BLaER1 treated with 17β-estradiol and CSF1 and Interleukin-3, amounts not matched to agents 10 nM and 100 nM (cell line): ENCODE results near the gene SMO.

Experiments
- H3K27ac ChIP-seq, 11 experiments: shearing (Covaris generic); formaldehyde crosslinking; 2 replicates each; pipeline ENCODE4 v1.8.1; 2022
- H3K27me3 ChIP-seq, 11 experiments: shearing (Covaris generic); formaldehyde crosslinking; 2 replicates each; pipeline ENCODE4 v1.8.1; 2022
- H3K36me3 ChIP-seq, 11 experiments: shearing (Covaris generic); formaldehyde crosslinking; 2 replicates each; pipeline ENCODE4 v1.8.1; 2022
- H3K4me1 ChIP-seq, 10 experiments: shearing (Covaris generic); formaldehyde crosslinking; 2 replicates each; pipeline ENCODE4 v1.8.1; 2022
- H3K4me2 ChIP-seq, 11 experiments: shearing (Covaris generic); formaldehyde crosslinking; 2 replicates each; pipeline ENCODE4 v1.8.1; 2022
- H3K4me3 ChIP-seq, 10 experiments: shearing (Covaris generic); formaldehyde crosslinking; 2 replicates each; pipeline ENCODE4 v1.8.1; 2022
- H3K9ac ChIP-seq, 11 experiments: shearing (Covaris generic); formaldehyde crosslinking; 2 replicates each; pipeline ENCODE4 v1.8.1; 2022
- H3K9me3 ChIP-seq, 11 experiments: shearing (Covaris generic); formaldehyde crosslinking; replicated peaks in 1 of 11; 2 replicates each; pipeline ENCODE4 v1.8.1; 2022
- H4K20me1 ChIP-seq, 11 experiments: shearing (Covaris generic); formaldehyde crosslinking; 2 replicates each; pipeline ENCODE4 v1.8.1; 2022
- Cebpa-rat ChIP-seq, 11 experiments: shearing (Covaris generic); IDR thresholded peaks; 2 replicates each; pipeline ENCODE4 v1.8.1; 2022

The SMO gene

GRCh38 chr7:129150199-129150996, 38.0 kb upstream of the SMO start:
- Histone ChIP-seq H3K4me1 (peaks cover 40 to 58% (median 56%) of the 10 kb centered on the region in 10 experiments), H3K4me2 (peak overlapping the region; percentile 76 to 97 (median 90)), H4K20me1 (peaks cover 0 to 11% (median 0%) of the 10 kb centered on the region in 11 experiments; a peak in 4 of 22 replicates), H3K9ac (peak overlapping the region in 7 of 11 experiments; percentile 34 to 65 (median 46); a peak in 9 of 22 replicates), H3K9me3 (no peaks in the 10 kb centered on the region), H3K36me3 (peaks cover 0 to 9% (median 0%) of the 10 kb centered on the region in 11 experiments; a peak in 3 of 22 replicates), H3K4me3 (peak overlapping the region in 2 of 10 experiments; percentile 7 to 26; a peak in 3 of 20 replicates), H3K27ac (peak overlapping the region in 10 of 11 experiments; percentile 2 to 77 (median 72); a peak in 18 of 22 replicates), H3K27me3 (peaks cover 0 to 2% (median 0%) of the 10 kb centered on the region in 11 experiments; a peak in 2 of 22 replicates)
- no peak for TF ChIP-seq Cebpa-rat (IDR thresholded peaks at IDR 0.05)

GRCh38 chr7:129157651-129158050, 30.8 kb upstream of the SMO start:
- no peak overlapping the region for H3K4me3 ChIP-seq
- no peak overlapping the region for H3K9ac ChIP-seq
- H3K4me1 ChIP-seq: peaks cover 15 to 30% (median 25%) of the 10 kb centered on the region in 10 experiments
- H3K9me3 ChIP-seq: no peaks in the 10 kb centered on the region
- H3K27ac ChIP-seq: no peak overlapping the region
- H3K4me2 ChIP-seq: no peak overlapping the region
- H4K20me1 ChIP-seq: peaks cover 0 to 27% (median 9%) of the 10 kb centered on the region in 11 experiments; a peak in 10 of 22 replicates
- peaks cover 0 to 21% (median 0%) of the 10 kb centered on the region in 11 experiments; a peak in 4 of 22 replicates for H3K36me3 ChIP-seq
- no peaks in the 10 kb centered on the region for H3K27me3 ChIP-seq
- TF ChIP-seq Cebpa-rat (IDR thresholded peaks at IDR 0.05): no peak

- Histone ChIP-seq H4K20me1 (peaks cover 0 to 28% (median 9%) of the 10 kb centered on the region in 11 experiments; a peak in 10 of 22 replicates), H3K9me3 (no peaks in the 10 kb centered on the region), H3K4me1 (peaks cover 16 to 42% (median 35%) of the 10 kb centered on the region in 10 experiments), H3K27me3 (no peaks in the 10 kb centered on the region), H3K4me3 (no peak overlapping the region), H3K4me2 (no peak overlapping the region), H3K36me3 (peaks cover 0 to 25% (median 5%) of the 10 kb centered on the region in 11 experiments; a peak in 14 of 22 replicates), H3K9ac (no peak overlapping the region), H3K27ac (no peak overlapping the region)
- no peak for TF ChIP-seq Cebpa-rat (IDR thresholded peaks at IDR 0.05)
Measured at GRCh38 chr7:129159539-129159938, 28.9 kb upstream of the SMO start.

- peak overlapping the region in 1 of 11 experiments; percentile 6; a peak in 1 of 22 replicates for H3K4me2 ChIP-seq
- H3K27me3 ChIP-seq: no peaks in the 10 kb centered on the region
- peaks cover 16 to 42% (median 35%) of the 10 kb centered on the region in 10 experiments for H3K4me1 ChIP-seq
- H3K9me3 ChIP-seq: no peaks in the 10 kb centered on the region
- H3K27ac ChIP-seq: no peak overlapping the region
- H4K20me1 ChIP-seq: peaks cover 0 to 28% (median 9%) of the 10 kb centered on the region in 11 experiments; a peak in 10 of 22 replicates
- no peak overlapping the region for H3K4me3 ChIP-seq
- H3K36me3 ChIP-seq: peaks cover 6 to 33% (median 12%) of the 10 kb centered on the region in 11 experiments; a peak in 17 of 22 replicates
- TF ChIP-seq Cebpa-rat (IDR thresholded peaks at IDR 0.05): no peak
- H3K9ac ChIP-seq: no peak overlapping the region
Measured at GRCh38 chr7:129160161-129160905, 28.1 kb upstream of the SMO start.

- no peaks in the 10 kb centered on the region for H3K27me3 ChIP-seq
Measured at GRCh38 chr7:129161524-129162225, 26.8 kb upstream of the SMO start.

GRCh38 chr7:129162732-129163131, 25.7 kb upstream of the SMO start:
- H3K4me1 ChIP-seq: peaks cover 16 to 42% (median 35%) of the 10 kb centered on the region in 10 experiments

More at GRCh38 chr7:129161524-129162225, 26.8 kb upstream of the SMO start:
- Histone ChIP-seq H3K27ac (peak overlapping the region in 2 of 11 experiments; percentile 10 to 19; a peak in 1 of 22 replicates), H4K20me1 (peaks cover 0 to 28% (median 9%) of the 10 kb centered on the region in 11 experiments; a peak in 10 of 22 replicates), H3K4me1 (peaks cover 16 to 42% (median 35%) of the 10 kb centered on the region in 10 experiments), H3K4me2 (peak overlapping the region; percentile 53 to 91 (median 77)), H3K4me3 (no peak overlapping the region; a peak in 2 of 20 replicates), H3K9ac (peak overlapping the region in 4 of 11 experiments; percentile 7 to 41 (median 12); a peak in 2 of 22 replicates), H3K9me3 (no peaks in the 10 kb centered on the region), H3K36me3 (peaks cover 19 to 47% (median 25%) of the 10 kb centered on the region in 11 experiments)
- no peak for TF ChIP-seq Cebpa-rat (IDR thresholded peaks at IDR 0.05)

GRCh38 chr7:129163875-129164544, 24.4 kb upstream of the SMO start:
- Histone ChIP-seq H3K9ac (no peak overlapping the region), H3K36me3 (peaks cover 34 to 59% (median 44%) of the 10 kb centered on the region in 11 experiments), H3K4me1 (peaks cover 19 to 47% (median 39%) of the 10 kb centered on the region in 10 experiments), H3K27me3 (peaks cover 12 to 18% (median 17%) of the 10 kb centered on the region in 11 experiments), H3K4me2 (peak overlapping the region in 6 of 11 experiments; percentile 35 to 86 (median 66); a peak in 10 of 22 replicates), H4K20me1 (peaks cover 0 to 28% (median 9%) of the 10 kb centered on the region in 11 experiments; a peak in 10 of 22 replicates), H3K9me3 (no peaks in the 10 kb centered on the region), H3K27ac (peak overlapping the region in 1 of 11 experiments; percentile 4; a peak in 1 of 22 replicates), H3K4me3 (no peak overlapping the region)
- no peak for TF ChIP-seq Cebpa-rat (IDR thresholded peaks at IDR 0.05)

More at GRCh38 chr7:129162732-129163131, 25.7 kb upstream of the SMO start:
- Histone ChIP-seq H3K36me3 (peaks cover 29 to 56% (median 35%) of the 10 kb centered on the region in 11 experiments), H3K27me3 (peaks cover 0 to 6% (median 4%) of the 10 kb centered on the region in 11 experiments; a peak in 11 of 22 replicates), H3K27ac (peak overlapping the region in 4 of 11 experiments; percentile 12 to 37 (median 26); a peak in 4 of 22 replicates), H3K9ac (no peak overlapping the region), H4K20me1 (peaks cover 0 to 28% (median 9%) of the 10 kb centered on the region in 11 experiments; a peak in 10 of 22 replicates), H3K4me3 (no peak overlapping the region), H3K4me2 (peak overlapping the region in 9 of 11 experiments; percentile 61 to 91 (median 85); a peak in 18 of 22 replicates), H3K9me3 (no peaks in the 10 kb centered on the region)
- no peak for TF ChIP-seq Cebpa-rat (IDR thresholded peaks at IDR 0.05)
